Endothelial cell of umbilical vein (primary cell): Measurements from ENCODE around the gene TAS2R30. TPM values are rescaled to one million over a fixed set of nuclear protein-coding genes. Genes with fewer than 3 reads are reported as not detected.

Source experiments
- BruUV-seq: library from RNA; stranded (reverse); fragments of 400-500 nt; replicated peaks from 2 replicates; lab custom pipeline; 2021; lab: Mats Ljungman, UMichigan
- CTCF ChIA-PET: fragments of 300-600, 350-600 bp; sonication (Branson Sonifier 250); formaldehyde crosslinking; loops from one replicate; lab custom pipeline; 2021; ENCODE audit warnings: antibody characterized with exemption, inconsistent platforms; lab: Charles Lee
- POLR2A ChIA-PET: fragments of 300-600, 350-600 bp; sonication (Branson Sonifier 250); formaldehyde crosslinking; loops from one replicate; lab custom pipeline; 2021; ENCODE audit warnings: antibody characterized with exemption, inconsistent platforms; lab: Charles Lee
- DNase-seq: peaks from one replicate; pipeline ENCODE4 v3.0.0-alpha.2; 2011; ENCODE audit warnings: low read depth, low spot score
- FAIRE-seq: peaks from 2 replicates; lab custom pipeline; 2011; peaks lifted over from hg19 to GRCh38; lab: Jason Lieb, UNC
- H2AFZ ChIP-seq: 2 replicates; pipeline ENCODE4 v1.6.0; 2012; ENCODE audit warnings: low read depth, low read length, control low read depth, inconsistent platforms
- H3K27ac ChIP-seq: 2 replicates; pipeline ENCODE4 v1.5.1; 2011; ENCODE audit warnings: low read depth, mild to moderate bottlenecking, control low read depth, low read length, moderate library complexity; ENCODE audit not compliant: insufficient read depth
- H3K27me3 ChIP-seq, 2 experiments: 2 replicates each; pipeline versions ENCODE4 v1.6.0 to v1.6.1; 2011; ENCODE audit warnings: low read length in 2 of 2, mixed read lengths in 1 of 2; ENCODE audit not compliant: control insufficient read depth in 2 of 2, insufficient read depth in 2 of 2
- H3K36me3 ChIP-seq, 2 experiments: 2 replicates in 1 of 2; 3 replicates in 1 of 2; pipeline ENCODE4 v1.5.1; 2011; ENCODE audit warnings: low read length in 2 of 2, mild to moderate bottlenecking in 1 of 2, moderate library complexity in 1 of 2; ENCODE audit not compliant: control insufficient read depth in 2 of 2, insufficient read depth in 2 of 2; ENCODE audit errors: extremely low read depth in 1 of 2
- H3K4me1 ChIP-seq: 3 replicates; pipeline ENCODE4 v1.5.1; 2011; ENCODE audit warnings: mild to moderate bottlenecking, low read length; ENCODE audit not compliant: control insufficient read depth, insufficient read depth; ENCODE audit errors: extremely low read depth
- H3K4me2 ChIP-seq: 2 replicates; pipeline ENCODE4 v1.6.1; 2011; ENCODE audit warnings: low read length, control low read depth, mixed read lengths; ENCODE audit not compliant: insufficient read depth
- H3K4me3 ChIP-seq, 3 experiments: fragments of 200-600 bp in 1 of 3; sonication (generic), shearing (Covaris generic) in 1 of 3; replicated peaks in 1 of 3; 2 replicates each; pipeline ENCODE4 v1.5.1; 2011 to 2016; ENCODE audit warnings: control low read depth in 3 of 3, low read length in 3 of 3, mild to moderate bottlenecking in 2 of 3, inconsistent platforms in 1 of 3, low read depth in 1 of 3, moderate library complexity in 1 of 3; ENCODE audit not compliant: insufficient read depth in 1 of 3
- H3K79me2 ChIP-seq: 2 replicates; pipeline ENCODE4 v1.6.0; 2012; ENCODE audit warnings: low read length, inconsistent platforms; ENCODE audit not compliant: control insufficient read depth, insufficient read depth
- H3K9ac ChIP-seq: replicated peaks from 2 replicates; pipeline ENCODE3; 2011; ENCODE audit warnings: low read length, control low read depth; ENCODE audit not compliant: insufficient read depth; ENCODE audit errors: extremely low read depth
- H3K9me1 ChIP-seq: replicated peaks from 3 replicates; pipeline ENCODE4 v1.6.0; 2011; ENCODE audit warnings: mild to moderate bottlenecking, low read length; ENCODE audit not compliant: control insufficient read depth, insufficient read depth; ENCODE audit errors: extremely low read depth
- H3K9me3 ChIP-seq: replicated peaks from 2 replicates; pipeline ENCODE4 v1.5.1; 2012; ENCODE audit warnings: low read length, inconsistent platforms; ENCODE audit not compliant: control insufficient read depth, insufficient read depth
- H4K20me1 ChIP-seq: replicated peaks from 2 replicates; pipeline ENCODE3; 2011; ENCODE audit warnings: mild to moderate bottlenecking, low read length; ENCODE audit not compliant: control insufficient read depth, insufficient read depth; ENCODE audit errors: extremely low read depth
- CTCF ChIP-seq, 2 donors: IDR thresholded peaks; 1 replicate in 1 of 2; 2 replicates in 1 of 2; pipeline ENCODE4 v1.5.1; 2011; ENCODE audit warnings: low read length in 2 of 2, mild to moderate bottlenecking in 2 of 2, moderate library complexity in 2 of 2, control low read depth in 1 of 2, inconsistent platforms in 1 of 2, low read depth in 1 of 2; ENCODE audit not compliant: insufficient read depth in 1 of 2; ENCODE audit errors: extremely low read depth in 1 of 2
- EZH2 ChIP-seq: IDR thresholded peaks from 2 replicates; pipeline ENCODE4 v1.6.1; 2012; ENCODE audit warnings: borderline replicate concordance, low read depth, mild to moderate bottlenecking, moderate library complexity, low read length, inconsistent platforms; ENCODE audit not compliant: severe bottlenecking
- FOS ChIP-seq: IDR thresholded peaks from 2 replicates; pipeline ENCODE4 v1.6.1; 2011; ENCODE audit warnings: mild to moderate bottlenecking, low read length, moderate library complexity, borderline replicate concordance; ENCODE audit not compliant: insufficient read depth
- GATA2 ChIP-seq: IDR thresholded peaks from 2 replicates; pipeline ENCODE4 v1.7.0; 2011; ENCODE audit warnings: low read depth, mild to moderate bottlenecking, moderate library complexity, mixed read lengths, low read length; ENCODE audit not compliant: insufficient read length, insufficient read depth
- JUN ChIP-seq: IDR thresholded peaks from 2 replicates; pipeline ENCODE4 v1.6.1; 2011; ENCODE audit warnings: borderline replicate concordance, low read depth; ENCODE audit not compliant: insufficient read length, insufficient read depth
- MAX ChIP-seq: IDR thresholded peaks from 2 replicates; pipeline ENCODE4 v1.6.1; 2011; ENCODE audit not compliant: insufficient read depth, insufficient read length
- MYC ChIP-seq: IDR thresholded peaks from one replicate; pipeline ENCODE4 v1.6.1; 2011; ENCODE audit warnings: mild to moderate bottlenecking, low read depth, low read length
- POLR2A ChIP-seq: IDR thresholded peaks from 2 replicates; pipeline ENCODE4 v1.6.1; 2012; ENCODE audit warnings: low read depth, mild to moderate bottlenecking, control low read depth, low read length
- POLR2AphosphoS5 ChIP-seq: IDR thresholded peaks from 2 replicates; pipeline ENCODE4 v1.6.1; 2012; ENCODE audit warnings: low read depth, mild to moderate bottlenecking, control low read depth, low read length, moderate library complexity; ENCODE audit not compliant: insufficient read depth
- dilution Hi-C: fragments of 300-500 bp; cut with MboI; formaldehyde crosslinking; loops from one replicate; pipeline ENCODE4 v1.15.0; 2019; ENCODE audit warnings: low sequenced_read_pairs; ENCODE audit not compliant: extremely low pct_ligation_motif_present
- intact Hi-C: fragments of 100-400 bp; cut with micrococcal nuclease; formaldehyde crosslinking; loops from one replicate; pipeline ENCODE4 v1.10.0; 2022
- polyA plus RNA-seq, 4 experiments: library from polyadenylated mRNA; depleted of rRNA in 3 of 4; stranded (reverse) in 3 of 4; unstranded in 1 of 4; fragments of >200 nt; gene quantifications; 2 replicates each; pipeline versions ENCODE4 v1.2.1 to v1.2.3, GENCODE V29; 2011 to 2012; ENCODE audit warnings: missing spikeins in 1 of 4
- total RNA-seq: library from RNA; stranded (reverse); gene quantifications from 2 replicates; pipeline ENCODE4 v1.2.3, GENCODE V29; 2021

TAS2R30 gene
- total and polyA plus RNA-seq, 2 donors (not counting 3 experiments of a cell fraction or from before 2014, with no cell fraction given): 0.26 to 5.2 TPM

- Histone ChIP-seq H3K4me2 (no peak within 1 kb of the TSS), H3K4me3 (no peak within 1 kb of the TSS), H3K79me2 (no peaks in the 10 kb centered on the region), H2AFZ (no peak within 1 kb of the TSS), H3K9me1 (no peaks in the 10 kb centered on the region), H4K20me1 (no peaks in the 10 kb centered on the region), H3K36me3 (no peaks in the 10 kb centered on the region), H3K9ac (no peak within 1 kb of the TSS), H3K4me1 (no peaks in the 10 kb centered on the region), H3K9me3 (no peaks in the 10 kb centered on the region), H3K27ac (no peak within 1 kb of the TSS), H3K27me3 (no peaks in the 10 kb centered on the region)
- dilution Hi-C loops (no loop called here), intact Hi-C loops (no loop called here)
- CTCF ChIA-PET: no interaction called here
- DNase-seq (no peak), FAIRE-seq (no peak)
- no TSS peak for BruUV-seq
- no peak for TF ChIP-seq POLR2AphosphoS5
- no peak for TF ChIP-seq GATA2
- TF ChIP-seq JUN: no peak
- TF ChIP-seq FOS: no peak
- TF ChIP-seq POLR2A: no peak
- TF ChIP-seq CTCF (IDR thresholded peaks at IDR 0.05; ENCODE audit: extremely low read depth in 1 of 2, insufficient read depth in 1 of 2, low read depth in 1 of 2, low read length in 2 of 2): no peak
- TF ChIP-seq MYC: no peak
- TF ChIP-seq MAX: no peak
- TF ChIP-seq EZH2: no peak
- POLR2A ChIA-PET: no interaction called here
These were observed 42.3 kb downstream of the TAS2R30 start, which contains the start of gene TAS2R43 for GRCh38 chr12:11092128-11092527. Gene TAS2R43 (minus strand): TSS chr12:11092313. CDS start chr12:11092229, 84 bp downstream.
